Osteocyte (in vitro differentiated cells): Measurements from ENCODE around the gene LUM. TPM values are rescaled to one million over a fixed set of nuclear protein-coding genes. Genes with fewer than 3 reads are reported as not detected.
"Not testable (repeated sequence)": the region's sequence is repeated elsewhere in the genome, so short reads cannot be mapped to it uniquely, and the experiment has no call there.

Source experiments
- DNase-seq: peaks from one replicate; pipeline ENCODE4 v3.0.0; 2021; ENCODE audit warnings: mixed read lengths; ENCODE audit not compliant: unreplicated experiment; ENCODE audit errors: extremely low spot score
- H3K27ac Mint-ChIP-seq: one replicate; pipeline ENCODE4 v1.8.0; 2021; ENCODE audit warnings: mild to moderate bottlenecking, mixed read lengths; ENCODE audit not compliant: unreplicated experiment
- H3K27me3 Mint-ChIP-seq: one replicate; pipeline ENCODE4 v1.8.0; 2021; ENCODE audit warnings: mixed read lengths; ENCODE audit not compliant: unreplicated experiment
- H3K36me3 Mint-ChIP-seq: one replicate; pipeline ENCODE4 v1.8.0; 2021; ENCODE audit warnings: mixed read lengths; ENCODE audit not compliant: unreplicated experiment
- H3K4me1 Mint-ChIP-seq: one replicate; pipeline ENCODE4 v1.8.0; 2021; ENCODE audit warnings: mixed read lengths; ENCODE audit not compliant: unreplicated experiment
- H3K4me3 Mint-ChIP-seq: one replicate; pipeline ENCODE4 v1.8.0; 2021; ENCODE audit warnings: mild to moderate bottlenecking, moderate library complexity, mixed read lengths; ENCODE audit not compliant: unreplicated experiment
- H3K9me3 Mint-ChIP-seq: one replicate; pipeline ENCODE4 v1.8.0; 2021; ENCODE audit warnings: mixed read lengths; ENCODE audit not compliant: unreplicated experiment
- total RNA-seq: library from RNA; stranded (reverse); gene quantifications from 2 replicates; pipeline ENCODE4 v1.2.1, GENCODE V29; 2021
- TF ChIP-seq, protein P1 (sequence below): fragments of 200-600 bp; sonication (generic); IDR thresholded peaks from 2 replicates; pipeline ENCODE4 v1.5.0; 2021; ENCODE audit warnings: antibody characterized with exemption, mild to moderate bottlenecking, moderate library complexity

The LUM gene
- total RNA-seq, 1 donor from 2014 or later, result 481 TPM

DNA sequence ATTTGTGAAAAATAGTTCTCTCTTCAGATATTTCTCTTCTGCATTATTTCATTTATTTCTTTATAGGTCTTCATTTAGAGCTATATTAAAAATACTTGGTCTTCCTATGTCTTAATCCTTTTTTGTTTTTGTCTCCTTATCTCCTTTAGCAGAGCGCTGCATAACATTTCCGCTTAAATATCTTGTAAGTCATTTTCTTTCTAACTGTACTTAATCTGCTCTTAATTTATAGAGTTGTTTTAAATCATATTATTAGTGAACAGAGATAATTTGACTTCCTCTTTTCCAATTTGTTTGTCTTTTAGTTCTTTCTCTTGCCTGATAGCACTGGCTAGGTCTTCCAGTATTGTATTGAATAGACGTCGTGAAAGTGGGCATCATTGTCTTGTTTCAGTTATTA is 18.0 kb downstream of the LUM start:
- Mint-ChIP-seq H3K9me3 (peaks cover 27% of the 10 kb centered on the region), H3K36me3 (peaks cover 18% of the 10 kb centered on the region), H3K27me3 (no peaks in the 10 kb centered on the region), H3K4me3 (no peak overlapping the region), H3K4me1 (peaks cover 28% of the 10 kb centered on the region), H3K27ac (peak overlapping the region; percentile 43)
- TF ChIP-seq, protein P1, sequence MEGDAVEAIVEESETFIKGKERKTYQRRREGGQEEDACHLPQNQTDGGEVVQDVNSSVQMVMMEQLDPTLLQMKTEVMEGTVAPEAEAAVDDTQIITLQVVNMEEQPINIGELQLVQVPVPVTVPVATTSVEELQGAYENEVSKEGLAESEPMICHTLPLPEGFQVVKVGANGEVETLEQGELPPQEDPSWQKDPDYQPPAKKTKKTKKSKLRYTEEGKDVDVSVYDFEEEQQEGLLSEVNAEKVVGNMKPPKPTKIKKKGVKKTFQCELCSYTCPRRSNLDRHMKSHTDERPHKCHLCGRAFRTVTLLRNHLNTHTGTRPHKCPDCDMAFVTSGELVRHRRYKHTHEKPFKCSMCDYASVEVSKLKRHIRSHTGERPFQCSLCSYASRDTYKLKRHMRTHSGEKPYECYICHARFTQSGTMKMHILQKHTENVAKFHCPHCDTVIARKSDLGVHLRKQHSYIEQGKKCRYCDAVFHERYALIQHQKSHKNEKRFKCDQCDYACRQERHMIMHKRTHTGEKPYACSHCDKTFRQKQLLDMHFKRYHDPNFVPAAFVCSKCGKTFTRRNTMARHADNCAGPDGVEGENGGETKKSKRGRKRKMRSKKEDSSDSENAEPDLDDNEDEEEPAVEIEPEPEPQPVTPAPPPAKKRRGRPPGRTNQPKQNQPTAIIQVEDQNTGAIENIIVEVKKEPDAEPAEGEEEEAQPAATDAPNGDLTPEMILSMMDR, result no peak
- DNase-seq, result no peak

DNA sequence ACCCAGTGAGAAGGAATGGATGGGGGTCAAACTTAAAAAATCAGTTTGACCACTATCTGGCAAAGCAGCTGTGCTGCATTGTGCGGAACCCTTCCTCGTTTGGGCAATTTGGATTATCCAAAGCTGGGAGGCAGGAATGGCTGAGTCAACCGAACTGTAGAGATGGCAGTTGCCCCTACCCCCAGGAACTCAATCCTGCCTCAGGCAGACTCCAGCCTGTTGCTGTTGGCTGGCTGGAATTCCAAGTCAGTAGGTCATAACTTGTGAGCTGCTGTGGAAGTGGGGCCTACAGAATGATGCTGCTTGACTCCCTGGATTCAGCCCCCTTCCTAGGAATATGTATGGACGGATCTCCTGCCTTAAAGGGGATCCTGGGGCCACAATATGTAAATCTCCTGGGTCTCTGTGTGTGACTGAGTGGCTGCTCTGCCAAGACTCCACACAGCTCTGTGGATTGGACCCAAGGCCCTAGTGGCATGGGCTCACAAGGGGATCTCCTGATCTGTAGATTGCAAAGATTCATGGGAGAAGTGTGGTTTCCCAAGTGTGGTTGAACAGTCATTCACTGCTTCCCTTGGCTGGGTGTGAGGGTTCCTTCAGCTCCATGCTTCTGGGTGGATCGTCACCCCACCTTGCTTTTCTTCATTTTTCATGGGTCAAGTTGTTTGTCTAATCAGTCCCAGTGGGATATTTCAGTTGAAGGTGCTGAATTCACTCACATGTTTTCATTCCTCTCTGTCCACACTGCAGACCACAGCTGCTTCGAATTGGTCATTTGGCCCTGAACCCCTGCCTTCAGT is 19.2 kb downstream of the LUM start:
- peaks cover 20% of the 10 kb centered on the region for H3K36me3 Mint-ChIP-seq
- no peak for DNase-seq
- H3K27ac Mint-ChIP-seq, result no peak overlapping the region
- no peaks in the 10 kb centered on the region for H3K27me3 Mint-ChIP-seq
- H3K4me3 Mint-ChIP-seq, result no peak overlapping the region
- peaks cover 25% of the 10 kb centered on the region for H3K4me1 Mint-ChIP-seq
- peaks cover 34% of the 10 kb centered on the region for H3K9me3 Mint-ChIP-seq
- TF ChIP-seq, protein P1, result no peak

DNA sequence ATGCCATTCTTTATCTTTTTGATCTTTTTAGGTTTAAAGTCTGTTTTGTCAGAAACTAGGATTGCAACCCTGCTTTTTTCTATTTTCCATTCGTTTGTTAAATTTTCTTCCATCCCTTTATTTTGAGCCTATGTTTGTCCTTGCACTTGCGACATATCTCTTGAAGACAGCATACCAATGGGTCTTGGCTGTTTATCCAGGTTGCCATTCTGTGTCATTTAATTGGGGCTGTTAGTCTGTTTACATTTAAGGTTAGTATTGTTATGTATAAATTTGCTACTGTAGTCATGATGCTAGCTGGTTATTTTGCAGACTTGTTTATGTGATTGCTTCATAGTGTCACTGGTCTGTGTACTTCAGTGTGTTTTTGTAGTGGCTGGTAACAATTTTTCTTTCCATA is 21.3 kb downstream of the LUM start:
- H3K27ac Mint-ChIP-seq, DNase-seq, H3K4me3 Mint-ChIP-seq, H3K27me3 Mint-ChIP-seq: not testable (repeated sequence)
- H3K36me3 Mint-ChIP-seq, result peaks cover 20% of the 10 kb centered on the region
- H3K9me3 Mint-ChIP-seq, result peaks cover 37% of the 10 kb centered on the region
- H3K4me1 Mint-ChIP-seq, result peaks cover 25% of the 10 kb centered on the region

DNA sequence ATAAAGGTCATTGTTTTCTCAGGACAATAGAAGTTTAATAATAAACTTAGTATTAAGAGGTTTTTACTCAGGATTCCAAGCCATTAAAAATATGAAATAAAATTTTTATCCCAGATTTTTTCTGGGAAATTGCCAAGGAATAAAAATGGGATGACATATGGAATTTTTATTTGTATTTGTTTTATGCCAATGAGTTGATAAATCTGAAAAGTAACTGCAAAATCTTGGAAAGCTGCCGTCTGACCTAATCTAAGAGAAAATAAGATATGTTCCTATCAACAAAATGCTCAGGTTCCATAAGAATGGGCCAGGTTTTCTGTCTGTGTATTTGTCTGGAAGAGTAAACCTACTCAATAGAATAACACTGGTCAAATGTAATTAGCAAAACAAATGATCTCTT is 31.3 kb downstream of the LUM start:
- peaks cover 3% of the 10 kb centered on the region for H3K9me3 Mint-ChIP-seq
- H3K4me1 Mint-ChIP-seq, result no peaks in the 10 kb centered on the region
- H3K4me3 Mint-ChIP-seq, result no peak overlapping the region
- TF ChIP-seq, protein P1, result no peak
- H3K36me3 Mint-ChIP-seq, result peaks cover 6% of the 10 kb centered on the region
- H3K27ac Mint-ChIP-seq, result no peak overlapping the region
- DNase-seq, result no peak
- H3K27me3 Mint-ChIP-seq, result peaks cover 4% of the 10 kb centered on the region

DNA sequence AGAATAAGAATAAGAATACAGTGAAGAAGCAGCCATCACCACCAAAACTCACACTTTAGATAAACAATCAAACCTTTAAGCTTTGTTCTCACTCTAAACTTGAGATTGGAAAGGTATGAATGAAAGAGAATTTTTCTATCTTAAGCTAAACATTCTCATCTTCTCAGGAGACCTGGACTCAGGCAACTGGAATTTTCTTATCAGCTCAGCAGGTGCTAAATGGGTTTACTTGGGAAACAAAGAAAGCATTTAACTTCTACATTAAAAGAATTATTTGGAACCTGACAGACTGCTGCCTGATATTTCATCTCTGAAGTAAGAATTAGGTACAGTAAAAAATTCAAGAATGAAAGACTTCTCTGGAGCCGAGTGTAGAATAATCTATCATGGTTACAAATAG is 32.8 kb downstream of the LUM start:
- Mint-ChIP-seq H3K9me3 (peaks cover 3% of the 10 kb centered on the region), H3K27me3 (peaks cover 4% of the 10 kb centered on the region), H3K4me3 (no peak overlapping the region), H3K36me3 (peaks cover 6% of the 10 kb centered on the region), H3K27ac (no peak overlapping the region), H3K4me1 (peaks cover 11% of the 10 kb centered on the region)
- DNase-seq, result no peak
- TF ChIP-seq, protein P1, result no peak
